AG09319 (cell line): ENCODE data around the gene SRSF9.
"Not testable (repeated sequence)": the region's sequence is repeated elsewhere in the genome, so short reads cannot be mapped to it uniquely, and the experiment has no call there.

Source experiments
- DNase-seq: peaks from one replicate; pipeline ENCODE4 v3.0.0-alpha.2; 2010; ENCODE audit warnings: low read depth; ENCODE audit errors: extremely low read depth
- TF ChIP-seq, protein P1 (sequence below): IDR thresholded peaks from 2 replicates; pipeline ENCODE4 v1.5.1; 2011; ENCODE audit warnings: low read depth, mild to moderate bottlenecking, inconsistent platforms, low read length, moderate library complexity

SRSF9 gene

DNA sequence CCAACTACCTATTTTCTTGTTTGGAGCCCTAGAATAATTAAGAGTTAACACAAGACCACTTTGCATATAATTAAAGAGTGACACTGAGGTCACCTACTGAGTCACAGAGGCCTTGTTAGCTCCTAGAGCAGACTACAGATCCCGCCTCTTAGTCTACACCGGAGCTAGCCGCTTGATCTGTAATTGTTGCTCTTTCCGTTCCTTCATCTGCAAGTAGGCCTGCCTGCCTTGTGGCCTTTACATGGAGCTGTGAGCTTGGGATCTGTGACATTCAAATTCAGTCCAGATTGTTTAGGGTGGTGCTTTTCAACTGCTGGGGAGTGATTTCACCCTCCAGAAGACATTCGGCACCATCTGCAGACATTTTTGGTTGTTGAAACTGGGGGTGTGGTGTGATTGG is 20.8 kb upstream of the SRSF9 start:
- TF ChIP-seq, protein P1, sequence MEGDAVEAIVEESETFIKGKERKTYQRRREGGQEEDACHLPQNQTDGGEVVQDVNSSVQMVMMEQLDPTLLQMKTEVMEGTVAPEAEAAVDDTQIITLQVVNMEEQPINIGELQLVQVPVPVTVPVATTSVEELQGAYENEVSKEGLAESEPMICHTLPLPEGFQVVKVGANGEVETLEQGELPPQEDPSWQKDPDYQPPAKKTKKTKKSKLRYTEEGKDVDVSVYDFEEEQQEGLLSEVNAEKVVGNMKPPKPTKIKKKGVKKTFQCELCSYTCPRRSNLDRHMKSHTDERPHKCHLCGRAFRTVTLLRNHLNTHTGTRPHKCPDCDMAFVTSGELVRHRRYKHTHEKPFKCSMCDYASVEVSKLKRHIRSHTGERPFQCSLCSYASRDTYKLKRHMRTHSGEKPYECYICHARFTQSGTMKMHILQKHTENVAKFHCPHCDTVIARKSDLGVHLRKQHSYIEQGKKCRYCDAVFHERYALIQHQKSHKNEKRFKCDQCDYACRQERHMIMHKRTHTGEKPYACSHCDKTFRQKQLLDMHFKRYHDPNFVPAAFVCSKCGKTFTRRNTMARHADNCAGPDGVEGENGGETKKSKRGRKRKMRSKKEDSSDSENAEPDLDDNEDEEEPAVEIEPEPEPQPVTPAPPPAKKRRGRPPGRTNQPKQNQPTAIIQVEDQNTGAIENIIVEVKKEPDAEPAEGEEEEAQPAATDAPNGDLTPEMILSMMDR: no peak

DNA sequence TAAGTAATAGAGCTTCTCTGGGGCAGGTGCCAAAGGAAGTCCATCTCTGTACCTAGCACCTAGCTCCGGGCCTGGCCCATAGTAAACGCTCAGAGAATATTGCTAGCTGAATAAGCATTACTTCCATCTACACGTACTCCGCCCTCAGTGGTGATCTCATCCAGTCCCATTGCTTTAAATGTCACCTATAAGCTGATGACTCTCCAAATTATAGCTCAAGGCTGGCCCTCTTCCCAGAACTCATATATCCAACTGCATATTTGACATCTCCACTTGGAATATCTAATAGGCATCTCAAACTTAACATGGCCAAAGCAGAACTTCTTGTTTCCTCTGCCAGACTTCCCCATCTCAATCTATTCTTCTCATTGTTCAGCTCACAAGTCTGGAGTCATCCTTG is 19.5 kb upstream of the SRSF9 start:
- TF ChIP-seq, protein P1: no peak
- DNase-seq: no peak

More for the DNA sequence above, 20.8 kb upstream of the SRSF9 start:
- no peak for DNase-seq

DNA sequence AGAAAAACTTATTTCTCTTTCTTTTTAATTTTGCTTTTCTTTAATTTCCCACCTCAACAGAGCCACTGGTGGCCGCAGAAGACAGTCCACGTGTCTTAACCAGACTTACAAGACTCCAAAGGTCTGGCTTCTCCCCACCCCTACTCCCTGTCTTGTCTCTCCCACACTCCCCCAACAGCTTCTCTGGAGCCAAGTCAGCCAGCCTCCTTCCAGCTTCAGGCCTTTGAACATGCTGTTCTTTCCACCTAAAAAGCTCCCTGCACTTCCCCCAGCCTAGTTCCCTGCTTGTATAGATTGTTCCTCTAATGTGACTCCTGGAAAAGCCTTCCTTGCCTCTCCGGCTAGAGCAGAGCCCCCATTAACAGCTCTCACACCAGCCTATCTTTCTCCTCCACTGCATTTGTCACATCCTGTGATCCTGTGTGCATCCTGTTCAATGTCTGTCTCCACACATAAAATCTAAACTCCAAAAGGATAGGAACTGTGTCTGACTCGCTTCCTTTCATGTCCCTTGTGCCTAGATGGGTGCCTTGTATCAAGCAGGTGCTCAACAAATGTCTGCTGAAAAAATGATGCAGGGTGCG is 18.6 kb upstream of the SRSF9 start:
- TF ChIP-seq, protein P1: no peak
- DNase-seq: no peak

DNA sequence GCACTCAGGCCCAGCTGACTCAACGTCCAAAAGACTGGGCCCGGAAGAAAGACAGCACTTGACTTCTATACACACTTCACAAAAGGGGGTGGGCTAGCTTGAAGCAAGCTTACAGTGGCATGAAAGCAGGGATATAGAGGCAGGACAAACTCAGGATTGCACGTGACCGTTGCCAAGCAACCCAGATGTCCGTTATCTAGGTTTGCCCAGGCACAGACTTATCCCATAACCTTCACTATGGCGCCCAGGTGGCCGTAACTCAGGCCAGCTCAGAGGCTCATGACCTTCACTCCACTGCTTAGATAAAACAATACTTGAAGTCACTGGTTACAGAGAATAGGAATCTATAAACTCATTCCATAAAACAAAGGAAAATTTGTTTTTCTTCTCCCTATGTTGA is 18.0 kb upstream of the SRSF9 start:
- DNase-seq: not testable (repeated sequence)

DNA sequence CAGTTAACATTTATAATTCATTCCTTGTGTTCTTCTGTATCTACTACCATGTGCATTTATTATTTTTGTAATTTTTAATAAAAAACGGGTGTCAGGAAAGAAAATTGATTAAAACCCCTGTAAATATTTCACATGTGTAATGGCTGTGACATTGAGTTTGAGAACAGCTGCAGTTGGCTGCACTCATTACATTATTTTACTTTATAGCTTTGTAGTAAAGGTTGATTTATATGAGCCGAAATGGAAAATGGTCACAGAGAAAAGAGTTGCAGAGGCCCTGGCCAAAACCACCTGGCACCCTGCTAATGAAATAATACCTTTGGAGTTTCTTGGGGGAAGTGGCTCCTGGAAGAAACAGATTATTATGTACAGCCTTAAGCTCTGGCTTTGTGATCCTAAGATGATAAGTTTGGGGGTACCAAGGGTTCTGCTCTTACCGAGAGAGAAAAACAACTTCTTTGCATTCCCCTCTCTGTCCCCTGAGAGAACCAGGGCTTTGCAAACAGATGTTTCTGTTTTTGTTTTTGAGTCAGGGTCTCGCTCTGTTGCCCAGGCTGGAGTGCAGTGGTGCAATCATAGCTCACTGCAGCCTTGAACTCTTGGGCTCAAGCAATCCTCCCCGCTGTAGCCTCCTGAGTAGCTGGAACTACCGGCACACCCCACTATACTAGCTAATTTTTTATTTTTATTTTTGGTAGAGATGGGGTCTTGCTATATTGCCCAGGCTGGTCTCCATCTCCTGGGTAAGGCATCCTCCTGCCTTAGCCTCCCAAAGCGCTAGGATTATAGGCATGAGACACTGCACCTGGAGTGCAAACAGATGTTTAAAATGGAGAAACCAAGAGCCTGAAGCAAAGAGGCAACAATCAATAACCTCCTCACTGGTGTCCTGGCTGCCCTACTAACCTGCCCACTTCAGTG is 16.7 kb upstream of the SRSF9 start:
- DNase-seq: no peak
- TF ChIP-seq, protein P1: no peak

DNA sequence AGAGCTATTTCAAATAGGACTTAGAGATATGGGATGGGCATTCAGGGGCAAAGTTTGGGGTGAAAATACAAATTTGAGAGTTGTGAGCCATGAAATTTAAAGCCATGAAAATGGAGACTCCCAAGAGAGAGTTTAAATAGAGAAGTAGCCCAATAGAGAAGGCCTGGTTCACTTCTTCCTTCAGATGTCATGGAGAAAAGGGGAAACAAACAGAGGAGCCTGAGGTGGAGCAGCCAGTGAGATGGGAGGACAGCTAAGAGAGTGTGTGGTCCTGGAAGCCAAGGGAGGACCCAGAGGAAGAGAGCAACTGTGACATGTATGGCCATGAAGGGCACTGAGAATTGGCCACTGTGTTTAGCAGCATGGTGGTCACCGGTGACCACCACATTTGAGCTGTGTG is 14.1 kb upstream of the SRSF9 start:
- DNase-seq: no peak
- TF ChIP-seq, protein P1: no peak

DNA sequence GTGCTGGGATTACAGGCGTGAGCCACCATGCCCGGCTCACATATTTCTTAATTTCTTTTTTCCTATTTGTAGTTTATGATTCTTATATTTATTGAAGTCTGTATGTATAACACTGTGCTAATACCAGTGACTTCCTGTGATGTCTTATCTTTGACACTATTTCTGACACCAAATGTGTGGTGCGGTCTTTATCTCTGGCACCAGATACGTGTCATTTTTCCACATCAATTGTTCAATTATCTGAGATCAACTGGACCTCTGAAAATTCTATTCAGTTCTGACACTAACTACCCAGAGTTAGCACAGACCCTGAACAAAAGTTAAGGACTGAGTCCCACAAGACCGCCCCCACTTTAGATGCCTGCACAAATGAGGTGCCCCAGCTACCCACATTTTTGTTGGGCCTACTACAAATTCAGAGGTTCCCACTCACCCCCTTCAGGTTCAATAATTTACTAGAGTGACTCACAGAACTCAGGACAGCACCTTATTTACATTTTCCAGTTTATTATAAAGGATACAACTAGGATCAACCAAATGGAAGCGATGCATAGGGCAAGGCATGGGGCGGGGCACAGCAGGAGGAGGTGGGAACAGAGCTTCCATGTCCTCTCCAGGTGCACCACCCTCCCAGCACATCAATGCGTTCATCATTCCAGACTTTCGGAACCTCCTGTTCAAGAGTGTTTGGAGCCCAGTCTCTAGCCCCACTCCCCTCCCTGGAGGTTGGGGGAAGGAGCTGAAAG is 11.6 kb upstream of the SRSF9 start:
- TF ChIP-seq, protein P1: no peak
- no peak for DNase-seq
